ENCODE measurements around the gene NRP1.

NRP1 gene

GRCh38 chr10:33164060-33164709 is 170.3 kb downstream of the NRP1 start:
- no peak for DNase-seq (ENCODE audit: low read depth, low spot score)
- CTCF ChIA-PET: interaction anchor here (1.1 to 1.3 kb wide), 2 partner anchors 8 to 29 kb away, joined by 4 to 8 read pairs; no protein-coding TSS in a partner anchor
- POLR2A ChIA-PET: no interaction called here
- no peak for TF ChIP-seq CTCF (IDR thresholded peaks at IDR 0.05; ENCODE audit: insufficient read depth, low read length, missing control alignments)
- no peak overlapping the region for H3K4me3 ChIP-seq (ENCODE audit: low read depth, low read length)

- no peak for TF ChIP-seq CTCF (IDR thresholded peaks at IDR 0.05; ENCODE audit: insufficient read depth, low read length, missing control alignments)
- no peak overlapping the region for H3K4me3 ChIP-seq (ENCODE audit: low read depth, low read length)
- POLR2A ChIA-PET: no interaction called here
- CTCF ChIA-PET: no interaction called here
- DNase-seq (ENCODE audit: low read depth, low spot score): no peak
These were observed 172.3 kb downstream of the NRP1 start for GRCh38 chr10:33162248-33162575.

GRCh38 chr10:33161550-33162247 is 172.8 kb downstream of the NRP1 start:
- TF ChIP-seq CTCF (IDR thresholded peaks at IDR 0.05; ENCODE audit: insufficient read depth, low read length, missing control alignments): no peak
- CTCF ChIA-PET: no interaction called here
- POLR2A ChIA-PET: interaction anchor here (0.6 kb wide), 1 partner anchor 753 kb away, joined by 3 read pairs; no protein-coding TSS in a partner anchor
- H3K4me3 ChIP-seq (ENCODE audit: low read depth, low read length): no peak overlapping the region
- DNase-seq (ENCODE audit: low read depth, low spot score): no peak

GRCh38 chr10:33160151-33160550 is 174.3 kb downstream of the NRP1 start:
- POLR2A ChIA-PET: no interaction called here
- no peak for TF ChIP-seq CTCF (IDR thresholded peaks at IDR 0.05; ENCODE audit: insufficient read depth, low read length, missing control alignments)
- no peak overlapping the region for H3K4me3 ChIP-seq (ENCODE audit: low read depth, low read length)
- CTCF ChIA-PET: interaction anchor here (1.0 kb wide), 1 partner anchor 44 kb away, joined by 4 read pairs; no protein-coding TSS in a partner anchor
- DNase-seq (ENCODE audit: low read depth, low spot score): no peak

- POLR2A ChIA-PET: interaction anchor here (0.6 kb wide), 1 partner anchor 31 kb away, joined by 3 read pairs; no protein-coding TSS in a partner anchor
- TF ChIP-seq CTCF (IDR thresholded peaks at IDR 0.05; ENCODE audit: insufficient read depth, low read length, missing control alignments): no peak
- H3K4me3 ChIP-seq (ENCODE audit: low read depth, low read length): no peak overlapping the region
- CTCF ChIA-PET: no interaction called here
- DNase-seq (ENCODE audit: low read depth, low spot score): no peak
These were observed 177.4 kb downstream of the NRP1 start for GRCh38 chr10:33157103-33157502.
